Activated T-cell treated with anti-CD3 and anti-CD28 coated beads for 4 hours (primary cell): ENCODE measurements around the gene MTOR.
"Not testable (repeated sequence)": the region's sequence is repeated elsewhere in the genome, so short reads cannot be mapped to it uniquely, and the experiment has no call there.

ENCODE experiments used
- DNase-seq: peaks from one replicate; pipeline ENCODE4 v3.0.0-alpha.2; 2020

The MTOR gene

DNA sequence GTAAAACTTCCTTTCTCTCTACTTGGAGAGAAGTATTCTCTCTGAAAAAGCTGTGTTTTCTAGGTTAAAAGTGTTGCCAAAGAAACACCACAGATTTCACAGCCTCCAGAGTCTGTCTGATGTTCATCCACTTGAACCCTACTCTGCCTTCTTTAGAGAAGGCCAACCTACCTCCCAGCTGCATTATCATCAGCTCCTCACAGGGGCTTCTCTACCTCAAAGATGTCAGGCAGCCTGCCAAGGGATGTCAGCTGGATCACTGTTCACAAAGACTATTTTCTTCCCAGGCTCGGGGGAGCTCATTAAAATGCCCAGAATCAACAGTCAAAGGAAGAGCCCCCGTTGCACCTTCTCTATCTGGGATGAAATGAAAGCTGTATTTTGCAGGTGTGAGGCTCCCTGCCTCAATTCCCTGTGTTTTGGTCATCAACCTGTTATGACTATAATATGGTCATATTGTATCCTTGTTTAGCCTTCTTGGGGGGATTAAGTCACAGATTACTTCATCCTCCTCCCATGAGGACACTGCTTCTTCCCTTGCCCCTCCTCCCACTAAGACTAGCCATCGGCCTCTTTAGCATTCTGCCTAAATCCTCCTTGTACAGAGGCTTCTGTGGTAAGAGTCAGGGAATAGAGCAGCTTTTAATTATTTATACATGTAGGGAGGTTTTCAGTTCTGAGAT lies 47.5 kb downstream of the MTOR start:
- DNase-seq = no peak

DNA sequence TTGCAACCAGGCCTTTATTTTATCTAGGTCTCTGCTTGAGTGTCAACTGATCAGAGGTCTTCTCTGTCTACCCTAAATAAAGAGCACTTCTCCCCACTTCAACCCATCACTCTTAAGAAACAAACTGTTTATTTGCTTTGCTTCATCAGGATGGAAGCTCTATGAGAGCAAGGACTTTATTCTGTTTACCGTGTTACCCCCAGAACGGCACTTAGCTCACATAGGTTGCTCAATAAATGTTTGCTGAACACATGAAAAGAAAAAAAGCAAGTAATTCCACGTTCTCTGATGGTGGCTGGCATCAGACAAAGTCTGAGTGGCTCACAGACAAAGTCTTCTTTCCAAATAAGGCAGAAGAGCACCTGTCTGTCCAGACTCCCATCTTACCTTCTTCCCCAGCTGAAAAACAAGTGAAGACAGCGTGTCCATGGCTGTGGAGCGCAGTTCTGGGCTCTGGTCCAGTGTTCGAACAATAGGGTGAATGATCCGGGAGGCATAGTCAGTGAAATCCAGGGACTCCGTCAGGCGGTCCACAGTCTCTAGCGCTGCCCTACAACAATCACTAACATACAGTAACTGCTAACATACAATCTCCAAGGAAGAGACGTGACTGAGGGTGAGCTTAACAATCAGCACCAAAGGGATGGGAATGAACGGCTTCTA lies 50.3 kb downstream of the MTOR start:
- no peak for DNase-seq

DNA sequence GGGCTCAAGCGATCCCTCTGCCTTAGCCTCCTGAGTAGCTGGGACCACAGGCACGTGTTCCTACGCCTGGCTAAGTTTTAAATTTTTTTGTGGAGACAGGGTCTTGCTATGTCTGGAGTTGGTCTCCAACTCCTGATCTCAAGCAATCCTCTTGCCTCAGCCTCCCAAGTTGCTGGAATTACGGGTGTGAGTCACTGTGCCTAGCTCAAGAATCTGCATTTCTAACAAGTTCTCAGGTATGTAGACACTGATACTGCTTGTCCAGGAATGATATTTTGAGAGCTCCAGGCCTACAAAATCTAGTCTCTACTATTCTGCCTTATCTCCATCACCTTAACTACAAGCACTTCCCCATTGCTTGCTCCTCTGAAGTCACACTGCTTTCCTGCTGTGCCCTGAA lies 50.9 kb downstream of the MTOR start:
- no peak for DNase-seq

DNA sequence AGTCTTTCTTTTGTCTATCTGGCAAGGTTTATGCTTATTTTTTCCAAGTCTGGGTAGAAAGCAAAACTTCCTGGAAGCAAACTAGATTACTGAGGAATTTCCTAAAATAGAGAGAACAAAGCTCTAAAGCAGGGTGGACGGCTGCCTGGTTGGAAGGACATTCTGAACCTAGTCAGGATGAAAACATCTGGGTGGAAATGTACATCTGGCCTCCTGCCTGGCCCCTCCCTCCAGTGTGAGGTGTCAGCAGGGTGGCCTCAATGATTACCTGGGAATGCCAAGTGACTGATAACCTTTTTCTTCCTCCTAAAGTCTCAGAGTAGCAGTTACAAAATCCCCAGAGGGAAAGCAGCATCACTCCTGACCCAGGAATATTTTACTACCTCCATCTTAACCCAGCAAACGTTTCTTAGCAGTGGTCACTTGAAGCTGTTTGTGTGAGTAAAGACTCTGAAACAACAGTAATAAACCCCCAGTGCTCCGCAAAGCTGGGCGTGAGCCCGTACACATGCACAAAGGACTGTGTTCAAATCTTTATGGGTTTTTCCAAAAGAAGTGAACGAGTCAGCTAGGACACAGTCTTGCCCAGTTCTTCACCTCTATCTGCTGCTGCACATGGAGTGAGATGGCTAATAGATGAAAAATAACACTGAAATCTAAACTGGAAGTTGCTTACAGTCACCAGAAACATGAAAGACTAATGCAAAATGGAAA lies 54.3 kb downstream of the MTOR start:
- no peak for DNase-seq

DNA sequence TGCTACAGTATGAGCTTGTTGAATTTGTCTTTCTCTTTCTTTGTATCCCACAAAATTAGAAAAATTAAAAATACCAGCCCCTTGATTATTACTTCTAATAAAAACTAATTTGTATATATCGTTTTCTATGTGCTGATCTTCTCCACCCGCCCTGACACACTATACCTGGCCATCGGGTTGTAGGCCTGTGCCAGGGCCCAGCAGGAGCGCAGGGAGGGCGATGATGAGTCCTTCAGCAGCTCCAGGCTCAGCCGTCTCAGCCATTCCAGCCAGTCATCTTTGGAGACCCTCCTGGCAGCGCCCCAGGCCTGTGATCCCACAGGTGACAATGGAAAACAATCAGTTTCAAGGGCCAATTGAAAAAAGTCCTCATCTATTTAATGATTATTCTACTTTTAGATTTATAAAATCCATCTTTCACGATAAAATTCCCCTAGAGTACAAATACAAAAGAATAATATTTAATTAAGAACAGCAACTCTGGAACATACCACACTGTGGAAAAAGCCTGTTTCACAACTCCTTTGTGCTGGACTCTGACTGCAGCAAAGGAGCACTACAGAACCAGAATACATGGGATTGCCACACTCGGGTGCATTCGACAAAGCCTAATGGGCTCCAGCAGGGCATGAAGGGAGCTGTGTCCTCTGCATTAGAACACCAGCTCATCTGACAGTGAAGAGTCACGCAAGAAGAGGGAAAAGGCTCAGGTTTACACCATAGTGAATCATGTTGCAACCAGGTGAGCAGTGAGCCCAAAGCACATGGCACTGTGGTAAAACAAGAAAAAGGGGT lies 57.8 kb downstream of the MTOR start:
- no peak for DNase-seq

DNA sequence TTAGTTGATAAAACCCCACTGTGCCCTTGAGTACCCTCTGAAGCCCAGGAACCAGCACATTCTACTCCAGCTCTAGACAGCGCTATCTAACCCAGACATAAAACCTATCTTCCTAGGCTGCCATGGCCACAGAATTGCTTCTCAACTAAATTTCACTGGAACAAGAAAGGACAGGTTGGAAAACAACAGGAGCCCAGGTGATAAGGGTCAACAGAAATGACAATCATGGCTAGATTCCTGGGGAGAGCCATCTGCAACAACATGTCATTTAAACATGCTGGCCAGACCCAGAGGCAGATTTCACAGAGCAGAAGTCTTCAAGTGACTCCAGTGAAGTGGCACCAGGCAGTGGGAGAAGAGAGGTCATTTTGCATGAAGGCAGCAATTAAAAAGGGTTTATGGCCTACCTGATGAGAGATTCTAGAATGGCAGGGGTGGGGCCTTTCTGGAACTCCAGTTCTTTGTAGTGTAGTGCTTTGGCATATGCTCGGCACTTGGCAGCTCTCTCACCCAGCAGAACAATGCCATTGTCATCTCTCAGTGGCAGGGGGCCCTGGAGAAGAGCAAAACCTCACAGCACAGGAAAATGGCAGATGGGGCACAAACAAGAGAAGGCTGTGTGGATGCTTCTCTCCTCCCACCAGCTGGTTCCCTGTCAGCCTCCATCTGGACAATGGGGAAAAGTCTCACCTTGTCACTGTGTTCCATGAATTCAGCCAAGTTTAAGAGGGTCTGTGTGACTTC lies 63.3 kb downstream of the MTOR start:
- DNase-seq = no peak

DNA sequence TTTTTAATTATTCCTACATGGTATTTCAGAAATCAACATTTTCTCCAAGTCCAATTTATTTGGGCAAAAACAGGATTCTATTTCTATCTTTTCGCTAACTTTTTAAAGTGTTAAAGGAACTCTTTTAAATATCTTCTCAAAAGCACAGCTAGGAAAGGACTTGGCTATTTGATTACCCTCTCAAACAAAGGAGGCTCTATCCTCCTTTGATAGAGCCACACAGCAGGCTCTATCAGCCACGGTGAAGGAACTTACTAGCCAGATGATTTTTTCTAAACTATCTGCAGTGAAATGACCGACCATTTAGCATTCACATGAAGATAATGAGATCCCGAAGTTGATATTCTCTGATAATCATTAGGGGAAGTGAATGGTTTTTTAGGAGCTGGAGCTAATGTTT lies 64.1 kb downstream of the MTOR start:
- no peak for DNase-seq

DNA sequence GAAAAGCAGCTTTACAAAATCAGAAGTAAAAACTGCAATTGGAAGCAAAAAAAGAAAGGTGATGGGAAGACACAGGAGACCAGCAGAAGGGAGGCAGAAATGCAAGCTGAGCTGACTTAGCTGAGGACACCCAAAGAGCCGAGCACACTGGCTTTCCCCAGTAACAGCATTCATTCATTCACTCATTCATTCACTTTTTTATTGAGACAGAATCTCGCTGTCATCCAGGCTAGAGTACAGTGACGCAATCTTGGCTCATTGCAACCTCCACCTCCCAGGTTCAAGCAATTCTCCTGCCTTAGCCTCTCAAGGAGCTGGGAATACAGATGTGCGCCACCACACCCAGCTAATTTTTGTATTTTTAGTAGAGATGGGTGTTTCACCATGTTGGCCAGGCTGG lies 65.0 kb downstream of the MTOR start:
- no peak for DNase-seq

DNA sequence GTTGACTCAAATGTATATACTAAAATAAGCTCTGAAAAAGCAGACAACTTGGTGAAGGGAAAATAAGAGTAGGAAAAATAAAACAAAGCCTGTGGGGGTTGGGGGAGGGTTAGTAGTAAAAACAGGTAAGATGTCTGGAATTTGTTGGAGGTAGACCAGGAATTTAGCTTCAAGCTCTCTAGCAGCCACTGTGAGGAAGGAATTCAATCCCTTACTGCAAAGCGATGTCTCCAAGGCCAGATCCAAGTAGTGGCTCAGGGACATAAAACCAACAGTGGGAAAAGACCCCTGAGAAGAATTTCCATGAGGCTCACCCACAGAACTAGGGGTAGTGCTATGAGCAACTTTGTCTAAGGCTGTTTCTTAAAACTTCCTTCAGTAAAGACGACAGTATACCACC lies 65.4 kb downstream of the MTOR start:
- no peak for DNase-seq

DNA sequence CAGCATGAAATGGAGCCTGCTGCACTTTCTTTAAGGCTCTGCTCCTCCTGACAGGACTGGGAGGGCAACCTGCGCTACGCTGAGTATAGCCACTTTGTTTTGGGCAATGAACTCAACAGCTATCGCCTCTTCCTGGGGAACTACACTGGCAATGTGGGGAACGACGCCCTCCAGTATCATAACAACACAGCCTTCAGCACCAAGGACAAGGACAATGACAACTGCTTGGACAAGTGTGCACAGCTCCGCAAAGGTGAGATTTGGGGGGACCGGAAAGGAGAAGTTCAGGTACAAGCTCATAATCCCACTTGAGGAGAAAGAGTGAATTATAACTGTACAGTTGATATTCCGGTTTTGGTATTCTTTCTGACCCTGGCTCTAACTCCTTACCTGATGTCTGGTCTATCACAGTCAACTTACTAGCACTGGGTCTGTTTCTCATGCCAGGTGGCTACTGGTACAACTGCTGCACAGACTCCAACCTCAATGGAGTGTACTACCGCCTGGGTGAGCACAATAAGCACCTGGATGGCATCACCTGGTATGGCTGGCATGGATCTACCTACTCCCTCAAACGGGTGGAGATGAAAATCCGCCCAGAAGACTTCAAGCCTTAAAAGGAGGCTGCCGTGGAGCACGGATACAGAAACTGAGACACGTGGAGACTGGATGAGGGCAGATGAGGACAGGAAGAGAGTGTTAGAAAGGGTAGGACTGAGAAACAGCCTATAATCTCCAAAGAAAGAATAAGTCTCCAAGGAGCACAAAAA lies 67.8 kb downstream of the MTOR start:
- no peak for DNase-seq

DNA sequence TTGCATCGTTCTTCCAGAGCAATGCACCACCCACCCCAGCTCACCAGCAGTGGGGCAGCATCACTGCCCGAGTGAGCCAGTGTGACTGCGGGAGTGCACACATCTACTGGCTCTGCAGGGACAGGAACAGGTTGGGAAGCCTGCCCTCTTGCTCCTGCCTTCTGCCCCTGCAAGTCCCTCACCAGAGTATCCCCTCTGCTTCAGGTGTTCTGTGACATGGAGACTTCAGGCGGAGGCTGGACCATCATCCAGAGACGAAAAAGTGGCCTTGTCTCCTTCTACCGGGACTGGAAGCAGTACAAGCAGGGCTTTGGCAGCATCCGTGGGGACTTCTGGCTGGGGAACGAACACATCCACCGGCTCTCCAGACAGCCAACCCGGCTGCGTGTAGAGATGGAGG lies 69.0 kb downstream of the MTOR start:
- DNase-seq = no peak

DNA sequence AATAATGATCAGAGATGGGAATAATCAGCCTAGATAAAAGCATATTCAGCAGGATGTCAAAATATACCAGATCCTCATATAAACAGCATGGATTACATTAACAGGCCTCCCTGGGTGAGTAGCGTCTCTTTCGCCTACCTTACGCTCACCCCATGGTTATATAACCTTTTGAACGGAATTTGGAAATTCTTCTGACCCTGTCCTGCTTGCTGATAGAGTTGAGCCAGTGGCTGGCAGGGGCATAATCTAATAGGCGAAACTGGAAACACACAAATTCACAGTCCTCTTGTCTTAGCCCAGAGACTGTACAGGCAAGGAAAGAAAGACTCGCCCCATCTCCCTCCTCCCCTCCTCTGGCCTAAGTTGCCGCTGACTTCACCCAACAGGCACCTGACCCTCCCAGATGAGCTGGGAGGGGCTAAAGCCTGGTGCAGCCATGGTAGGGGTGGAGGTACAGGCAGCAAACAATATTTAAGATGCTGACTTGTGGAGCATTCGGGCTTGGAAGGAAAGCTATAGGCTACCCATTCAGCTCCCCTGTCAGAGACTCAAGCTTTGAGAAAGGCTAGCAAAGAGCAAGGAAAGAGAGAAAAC lies 73.4 kb downstream of the MTOR start, which contains the start of gene ANGPTL7:
ANGPTL7 (plus strand) TSS at position 498 of the 594 bp plus-strand sequence. CDS start 225 bp downstream, outside the sequence.
- no peak for DNase-seq

DNA sequence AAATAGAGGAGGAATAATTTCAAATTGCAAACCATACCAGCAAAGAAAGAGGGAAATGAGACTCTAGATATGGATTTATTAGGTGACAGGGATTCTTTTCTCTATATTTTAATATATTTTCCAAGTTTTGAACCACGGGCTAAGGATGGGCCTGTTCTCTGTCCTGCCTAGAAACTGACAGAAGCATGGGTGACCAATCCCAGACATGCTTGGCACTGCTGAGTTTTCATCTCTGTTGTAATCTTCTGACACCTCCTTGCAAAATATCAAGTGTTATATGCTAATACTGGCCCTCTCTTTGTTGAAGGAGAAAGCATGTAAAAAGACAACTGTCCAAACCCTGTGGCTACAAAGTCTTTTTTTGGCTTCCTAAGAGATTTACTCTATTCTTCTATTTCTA lies 74.0 kb downstream of the MTOR start:
- DNase-seq = no peak

DNA sequence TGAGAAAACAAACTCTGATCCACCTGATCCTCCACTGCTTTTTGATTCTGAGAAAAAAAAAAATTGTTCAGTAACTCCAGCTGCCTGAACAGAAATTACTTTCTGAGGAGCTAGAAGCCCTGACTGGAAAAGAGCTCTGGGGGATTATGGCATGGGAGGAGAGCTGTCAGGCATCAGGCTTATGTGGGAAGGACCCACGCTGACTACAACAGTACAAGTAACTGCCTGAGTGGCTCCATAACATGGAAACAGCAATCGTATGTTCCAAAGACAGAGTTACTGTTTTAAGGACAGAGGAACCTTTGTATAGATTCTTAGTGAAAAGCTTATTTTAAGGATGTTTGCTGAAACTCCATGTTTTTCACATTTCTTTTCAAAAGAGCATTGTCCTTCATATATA lies 74.4 kb downstream of the MTOR start:
- no peak for DNase-seq

DNA sequence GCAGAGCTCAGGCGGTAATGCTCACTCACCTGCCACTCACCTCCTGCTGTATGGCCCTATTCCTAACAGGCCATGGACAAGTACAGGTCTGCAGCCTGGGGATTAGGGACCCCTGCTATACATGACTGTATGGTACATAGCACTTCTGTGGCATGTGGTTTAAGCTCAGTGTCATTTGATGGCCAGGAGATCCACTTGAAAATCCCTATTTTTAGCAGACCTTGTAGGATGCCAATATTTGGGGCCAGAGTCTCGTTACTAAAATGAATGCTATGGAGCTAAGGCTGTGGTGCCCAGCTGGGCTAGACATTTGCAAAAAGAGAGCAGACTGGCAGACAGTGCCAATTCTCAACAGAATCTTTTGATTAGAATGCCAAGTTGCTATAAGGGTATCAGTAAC lies 74.9 kb downstream of the MTOR start:
- no peak for DNase-seq

DNA sequence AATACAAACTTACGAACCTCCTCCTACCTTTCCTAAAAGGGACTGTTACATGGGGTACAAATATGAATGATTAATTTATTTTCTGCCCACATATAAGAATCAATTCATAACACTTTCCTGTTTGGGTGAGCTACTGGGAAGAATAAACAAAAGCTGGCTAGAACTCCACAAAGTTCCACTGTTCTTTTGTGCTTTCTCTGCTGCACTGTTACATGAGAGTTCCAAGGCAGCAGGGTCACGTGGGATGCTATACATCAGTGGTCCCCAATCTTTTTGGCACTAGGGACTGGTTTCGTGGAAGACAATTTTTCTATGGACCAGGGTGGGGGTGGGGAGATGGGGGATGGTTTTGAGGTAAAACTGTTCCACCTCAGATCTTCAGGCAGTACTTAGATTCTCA lies 75.4 kb downstream of the MTOR start:
- DNase-seq = no peak

DNA sequence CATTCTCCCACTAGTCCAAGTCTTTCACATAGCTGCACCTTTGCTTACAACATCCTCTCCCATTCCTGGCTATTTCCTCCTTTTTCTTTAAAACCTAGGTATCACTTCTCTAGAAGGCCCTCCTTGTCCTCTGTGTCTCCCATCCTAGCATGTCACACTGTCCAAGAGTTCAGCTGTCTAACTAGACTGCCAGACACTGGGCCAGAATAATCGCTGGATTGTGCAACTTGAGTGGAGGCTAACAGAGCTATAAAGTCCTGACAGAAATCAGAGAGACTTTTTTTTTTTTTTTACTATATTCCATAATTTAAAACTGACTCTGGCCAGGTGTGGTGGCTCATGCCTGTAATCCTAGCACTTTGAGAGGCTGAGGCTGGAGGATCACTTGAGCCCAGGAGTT lies 77.4 kb downstream of the MTOR start:
- DNase-seq = no peak

DNA sequence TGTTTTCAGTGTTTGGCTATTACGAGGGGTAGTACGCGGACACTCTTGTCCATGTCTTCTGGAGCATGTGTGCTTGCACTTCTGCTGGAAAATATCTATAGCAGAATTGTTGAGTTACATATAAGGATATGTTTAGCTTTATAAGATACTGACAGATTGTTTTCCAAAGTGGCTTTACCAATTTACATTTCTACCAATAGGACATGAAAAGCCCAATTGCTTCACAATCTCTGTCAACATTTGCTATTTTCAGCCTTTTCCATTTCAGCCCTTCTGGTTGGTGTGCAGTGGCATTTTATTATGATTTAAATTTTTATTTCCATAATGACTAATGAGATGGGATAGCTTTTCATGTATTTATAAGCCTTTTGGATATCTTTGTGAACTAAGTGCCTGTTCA lies 79.5 kb downstream of the MTOR start:
- no peak for DNase-seq

DNA sequence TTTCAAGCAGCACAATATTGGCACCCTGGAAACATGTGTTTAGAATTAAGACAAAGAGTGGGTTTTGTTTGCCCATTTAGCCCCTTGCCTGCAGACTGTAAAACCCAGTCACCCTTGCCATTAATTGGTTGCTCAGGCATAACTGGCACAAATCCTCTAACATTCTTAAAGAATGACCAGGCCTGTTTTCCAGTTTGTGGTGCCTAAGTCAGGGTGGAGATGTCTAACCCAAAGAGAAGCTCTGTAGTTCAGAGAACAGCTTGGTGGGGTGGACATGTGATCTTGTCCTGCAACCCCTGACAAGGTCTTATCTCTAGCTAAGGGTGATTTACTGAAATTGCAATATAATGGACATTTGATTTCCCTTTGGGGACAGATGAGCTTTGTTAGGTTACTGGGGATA lies 82.0 kb downstream of the MTOR start:
- DNase-seq = no peak

DNA sequence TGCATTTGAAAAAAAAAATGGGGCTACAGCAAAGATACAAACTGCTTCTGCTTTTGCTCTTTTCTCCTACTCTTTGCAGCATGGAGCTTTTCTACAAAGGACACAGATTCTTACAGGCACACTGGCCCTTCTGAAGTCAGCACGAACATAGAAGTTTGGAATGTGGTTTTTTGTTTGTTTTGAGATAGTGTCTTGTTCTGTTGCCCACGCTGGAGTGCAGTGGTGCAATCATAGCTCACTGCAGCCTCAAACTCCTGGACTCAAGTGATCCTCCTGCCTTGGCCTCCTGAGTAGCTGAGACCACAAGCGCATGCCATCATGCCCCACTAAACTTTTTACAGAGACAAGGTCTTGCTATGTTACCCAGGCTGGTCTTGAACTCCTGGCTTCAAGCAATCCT lies 82.6 kb downstream of the MTOR start:
- DNase-seq = not testable (repeated sequence)

DNA sequence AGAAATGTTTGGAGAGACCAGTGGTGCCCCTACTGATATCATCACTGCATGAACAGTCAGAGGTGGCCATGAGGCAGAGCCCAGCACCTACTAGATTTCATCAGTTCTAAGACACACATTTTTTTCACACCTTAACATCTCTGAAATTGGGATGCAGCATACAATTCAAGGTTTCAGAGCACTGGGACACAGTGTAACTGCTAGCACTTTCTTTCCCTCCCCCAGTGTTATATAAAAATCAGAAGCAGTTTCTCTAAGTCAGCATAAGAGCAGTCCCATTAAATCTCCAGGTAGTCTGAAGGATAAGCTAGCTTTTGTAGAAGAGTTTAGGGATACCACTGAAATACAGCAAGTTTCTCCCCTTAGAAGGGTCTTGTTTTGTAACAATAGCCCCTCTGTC lies 83.2 kb downstream of the MTOR start:
- no peak for DNase-seq
